Coronary artery (tissue), 2 donors: ENCODE results near the gene TATDN2.
A peak's percentile ranks its signal among the peaks of the same experiment; 100 is the strongest.

Experiments
- DNase-seq: peaks from one replicate; pipeline ENCODE4 v3.0.0-alpha.2; 2017; ENCODE audit warnings: low spot score
- H3K27ac ChIP-seq, 2 donors: fragments of 200-600 bp; sonication (generic); one replicate each; pipeline ENCODE4 v1.5.1; 2016 to 2019
- H3K4me3 ChIP-seq: fragments of 200-600 bp; sonication (generic); 2 replicates; pipeline ENCODE4 v1.5.1; 2016; ENCODE audit warnings: mild to moderate bottlenecking, moderate library complexity
- CTCF ChIP-seq: fragments of 200-600 bp; sonication (generic); IDR thresholded peaks from one replicate; pipeline ENCODE4 v1.5.1; 2019; ENCODE audit warnings: antibody characterized with exemption

The TATDN2 gene

DNA sequence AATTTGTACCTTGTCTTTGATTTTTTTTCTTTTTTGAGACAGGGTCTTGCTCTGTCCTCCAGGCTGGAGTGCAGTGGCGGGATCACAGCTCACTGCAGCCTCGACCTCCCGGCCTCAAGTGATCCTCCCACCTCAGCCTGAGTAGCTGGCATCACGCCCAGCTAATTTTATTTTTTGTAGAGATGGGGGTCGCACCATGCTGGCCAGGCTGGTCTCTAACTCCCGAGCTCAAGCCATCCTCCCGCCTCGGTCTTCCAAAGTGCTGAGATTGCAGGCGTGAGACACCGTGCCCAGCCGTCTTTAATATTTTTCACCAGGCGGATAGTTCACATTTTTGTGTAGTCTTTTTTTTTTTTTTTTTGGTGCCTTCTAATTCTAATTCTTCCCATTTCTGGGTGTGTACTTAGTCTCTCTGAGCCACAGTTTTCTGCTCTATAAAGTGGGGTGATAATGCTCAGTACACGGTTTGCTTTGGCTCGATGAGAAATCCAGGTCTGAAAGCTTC, 528 bp upstream of the TATDN2 start:
- DNase-seq = no peak
- Histone ChIP-seq H3K4me3 (peak overlapping the region; percentile 89), H3K27ac (peak overlapping the region; percentile 83 to 93)
- no peak for TF ChIP-seq CTCF

- peak overlapping the region; percentile 83 to 93 for H3K27ac ChIP-seq
- peak; percentile 78 for DNase-seq
- no peak for TF ChIP-seq CTCF
- H3K4me3 ChIP-seq = peak overlapping the region; percentile 89
Observed at GRCh38 chr3:10248984-10249748, 907 bp downstream of the TATDN2 start.

GRCh38 chr3:10249833-10250232, 1.6 kb downstream of the TATDN2 start:
- TF ChIP-seq CTCF = no peak
- no peak for DNase-seq
- Histone ChIP-seq H3K4me3 (peak overlapping the region; percentile 89), H3K27ac (peak overlapping the region; percentile 83 to 93)

GRCh38 chr3:10251006-10251405, 2.7 kb downstream of the TATDN2 start:
- no peak for DNase-seq
- no peak for TF ChIP-seq CTCF
- peak overlapping the region; percentile 89 for H3K4me3 ChIP-seq
- no peak overlapping the region for H3K27ac ChIP-seq

DNA sequence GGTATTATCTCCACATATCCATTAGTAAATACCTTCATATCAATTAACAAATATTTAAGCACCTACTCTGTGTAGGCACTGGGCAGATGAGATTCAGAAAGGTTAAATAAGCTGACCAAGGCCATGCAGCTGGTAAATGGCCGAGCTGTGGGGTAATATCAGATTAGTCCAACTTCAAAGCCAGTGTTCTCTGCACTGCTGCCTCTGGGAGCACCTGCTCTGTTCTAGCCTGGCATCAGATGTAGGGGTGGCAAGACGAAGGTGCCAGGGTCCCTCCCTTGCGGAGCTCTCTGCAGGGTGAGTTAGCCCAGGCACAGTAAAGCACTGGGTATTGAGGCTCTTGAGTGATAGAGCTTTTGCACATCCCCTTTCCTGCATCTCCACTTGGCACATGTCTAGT, 5.5 kb downstream of the TATDN2 start:
- H3K4me3 ChIP-seq = no peak overlapping the region
- no peak overlapping the region for H3K27ac ChIP-seq
- no peak for DNase-seq
- no peak for TF ChIP-seq CTCF

DNA sequence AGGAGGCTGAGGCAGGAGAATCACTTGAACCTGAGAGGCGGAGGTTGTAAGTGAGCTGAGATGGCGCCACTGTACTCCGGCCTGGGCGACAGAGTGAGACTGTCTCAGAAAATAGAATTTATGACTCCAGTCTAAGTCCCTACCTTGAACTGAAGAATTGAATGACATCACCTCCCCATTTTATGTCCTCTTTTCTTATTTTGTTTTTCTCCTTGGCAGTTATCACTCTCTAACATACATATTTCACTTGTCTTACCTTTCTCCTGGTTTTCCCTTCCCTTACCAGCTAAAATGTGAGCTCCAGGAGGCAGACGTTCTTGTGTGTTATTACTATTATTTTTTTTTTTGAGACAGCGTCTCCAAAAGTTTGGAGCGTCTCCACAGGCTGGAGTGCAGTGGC, 7.6 kb downstream of the TATDN2 start:
- no peak overlapping the region for H3K27ac ChIP-seq

More for the DNA sequence above, 7.6 kb downstream of the TATDN2 start:
- TF ChIP-seq CTCF = no peak
- H3K4me3 ChIP-seq = no peak overlapping the region
- DNase-seq = no peak
